ENCODE results near the gene HOXD13.

DNA sequence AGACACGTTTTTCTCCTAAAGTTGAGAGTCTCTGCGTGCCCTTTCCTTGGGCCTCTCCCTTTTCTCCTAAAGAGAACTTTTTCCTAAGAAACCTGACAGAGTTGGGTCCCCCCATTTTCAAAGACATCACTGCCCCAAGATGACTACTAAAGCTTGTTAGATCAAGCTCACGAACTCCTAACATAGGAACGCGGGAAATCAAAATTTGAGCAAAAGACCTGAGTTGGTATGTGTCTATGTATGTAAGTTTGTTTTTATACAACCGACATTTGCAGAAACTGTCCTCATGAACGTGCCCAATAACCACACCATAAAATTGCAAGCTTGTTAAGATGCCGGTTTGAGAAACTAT, 1.4 kb downstream of the HOXD13 start:
- TF ChIP-seq, protein P1, sequence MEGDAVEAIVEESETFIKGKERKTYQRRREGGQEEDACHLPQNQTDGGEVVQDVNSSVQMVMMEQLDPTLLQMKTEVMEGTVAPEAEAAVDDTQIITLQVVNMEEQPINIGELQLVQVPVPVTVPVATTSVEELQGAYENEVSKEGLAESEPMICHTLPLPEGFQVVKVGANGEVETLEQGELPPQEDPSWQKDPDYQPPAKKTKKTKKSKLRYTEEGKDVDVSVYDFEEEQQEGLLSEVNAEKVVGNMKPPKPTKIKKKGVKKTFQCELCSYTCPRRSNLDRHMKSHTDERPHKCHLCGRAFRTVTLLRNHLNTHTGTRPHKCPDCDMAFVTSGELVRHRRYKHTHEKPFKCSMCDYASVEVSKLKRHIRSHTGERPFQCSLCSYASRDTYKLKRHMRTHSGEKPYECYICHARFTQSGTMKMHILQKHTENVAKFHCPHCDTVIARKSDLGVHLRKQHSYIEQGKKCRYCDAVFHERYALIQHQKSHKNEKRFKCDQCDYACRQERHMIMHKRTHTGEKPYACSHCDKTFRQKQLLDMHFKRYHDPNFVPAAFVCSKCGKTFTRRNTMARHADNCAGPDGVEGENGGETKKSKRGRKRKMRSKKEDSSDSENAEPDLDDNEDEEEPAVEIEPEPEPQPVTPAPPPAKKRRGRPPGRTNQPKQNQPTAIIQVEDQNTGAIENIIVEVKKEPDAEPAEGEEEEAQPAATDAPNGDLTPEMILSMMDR (conservative IDR thresholded peaks at IDR 0.05; ENCODE audit: low read depth, low read length), result no peak
- TF ChIP-seq EZH2 (IDR thresholded peaks at IDR 0.05; ENCODE audit: borderline replicate concordance, low read depth, low read length, poor library complexity, severe bottlenecking), result no peak
